ENCODE results near the gene TMEM203.
A peak's percentile ranks its signal among the peaks of the same experiment; 100 is the strongest.

The TMEM203 gene

DNA sequence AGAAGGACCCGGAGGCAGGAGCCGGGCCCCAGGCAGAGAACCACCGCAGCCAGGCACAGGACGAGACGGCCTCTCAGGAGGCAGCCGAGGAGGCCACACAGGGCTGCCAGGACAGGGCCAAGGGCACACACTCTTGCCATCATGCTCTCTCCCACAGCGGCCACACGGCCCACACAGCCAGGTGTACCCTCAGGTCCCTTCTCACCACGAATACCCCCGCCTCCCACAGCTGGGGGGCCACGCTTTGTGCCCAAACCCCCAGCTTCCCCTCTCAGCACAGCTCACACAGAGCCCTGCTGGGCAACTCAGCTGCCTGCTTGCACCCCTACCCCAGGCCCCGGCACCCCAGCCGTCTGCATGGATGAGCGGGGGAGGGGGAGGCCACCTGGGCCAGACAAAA lies 11.7 kb downstream of the TMEM203 start:
- DNase-seq, result no peak

DNA sequence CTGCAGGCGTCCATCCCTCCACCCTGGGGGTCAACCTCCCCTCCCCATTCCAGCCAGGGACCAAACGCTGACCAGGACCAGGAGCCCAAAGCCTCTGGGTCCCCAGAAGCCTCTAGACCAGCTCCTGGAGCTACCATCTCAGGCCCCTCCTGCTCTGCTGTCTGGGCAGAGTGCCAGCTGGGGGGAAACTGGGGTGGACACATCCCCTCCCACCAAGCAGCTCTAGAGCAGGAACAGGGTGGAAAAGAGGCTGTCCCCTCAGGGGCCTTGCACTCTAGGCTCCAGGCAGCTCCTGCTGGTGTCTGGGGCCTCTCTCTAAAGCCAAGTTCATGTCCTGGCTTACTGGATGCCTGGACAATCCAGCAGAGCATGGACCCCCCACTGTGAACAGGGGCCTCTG lies 12.6 kb downstream of the TMEM203 start:
- no peak for DNase-seq

DNA sequence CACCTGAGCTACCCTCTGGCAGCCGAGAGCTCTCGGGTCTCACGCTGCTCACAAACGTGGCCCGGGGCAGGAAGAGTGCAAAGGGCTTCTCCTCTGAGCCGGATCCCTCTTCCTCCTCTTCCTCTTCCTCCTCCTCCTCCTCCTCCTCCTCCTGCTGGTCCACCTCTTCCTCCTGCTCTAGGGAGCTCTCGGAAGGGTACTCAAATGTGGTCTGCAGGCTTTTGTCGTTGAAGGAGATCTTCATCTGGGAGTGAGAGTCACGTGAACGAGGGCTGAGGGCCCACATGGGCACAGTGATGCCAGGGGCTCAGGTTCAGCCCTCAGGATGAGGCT lies 13.0 kb downstream of the TMEM203 start:
- DNase-seq, result no peak

DNA sequence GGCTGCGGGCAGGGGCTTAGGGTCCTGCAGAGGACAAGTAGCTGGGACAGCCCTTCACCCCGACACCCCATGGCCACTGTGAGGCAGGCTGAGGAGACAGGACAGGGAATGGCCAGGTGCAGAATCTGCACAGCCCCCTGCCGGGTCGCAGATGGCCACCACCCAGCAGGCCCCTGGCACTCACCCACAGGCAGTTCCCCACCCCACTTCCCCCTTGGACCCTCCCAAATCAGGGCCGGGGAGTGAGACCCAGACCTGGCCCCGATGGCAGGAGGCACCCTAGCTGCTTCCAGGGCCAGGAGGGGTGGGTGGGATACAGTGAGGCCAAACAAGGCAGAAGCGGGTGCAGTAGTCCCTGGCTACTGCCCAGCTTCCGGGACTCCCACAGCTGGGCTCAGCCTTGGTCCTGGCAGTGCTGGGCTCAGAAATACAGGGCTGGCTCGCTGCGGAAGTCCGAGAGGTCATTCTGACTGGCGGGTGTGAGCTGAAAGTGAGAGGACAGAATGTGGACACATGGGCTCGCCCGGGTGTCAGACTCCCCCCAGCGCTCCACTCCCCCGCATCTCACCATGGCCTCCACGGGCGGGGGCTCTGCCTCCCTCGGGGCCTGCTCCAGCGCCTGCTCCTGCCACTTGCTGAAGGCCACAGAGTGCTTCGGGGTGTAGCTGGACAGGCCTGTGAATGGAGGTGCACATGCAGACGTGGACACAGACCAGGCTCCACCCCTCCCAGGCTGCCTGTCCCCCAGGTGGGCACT lies 13.6 kb downstream of the TMEM203 start:
- no peak for DNase-seq

DNA sequence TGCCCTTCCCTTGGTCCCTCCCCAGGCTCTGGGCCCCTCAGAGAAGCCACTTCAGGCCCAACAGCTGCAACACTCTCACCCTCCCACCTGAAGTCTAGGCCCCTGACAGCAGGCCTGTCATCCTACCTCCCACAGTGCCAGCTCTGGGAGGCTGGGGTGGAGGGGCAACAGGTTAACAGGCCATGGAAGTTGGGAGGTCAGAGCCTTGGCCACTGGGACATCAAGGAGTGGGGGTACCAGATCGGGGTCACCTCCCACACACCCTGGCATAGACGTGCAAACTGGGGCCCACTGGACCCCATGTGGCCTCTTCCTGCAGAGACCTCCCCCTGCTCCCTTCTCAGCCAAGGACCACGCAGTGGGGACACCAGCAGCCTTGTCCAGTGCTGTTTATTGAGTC lies 14.2 kb downstream of the TMEM203 start:
- no peak for DNase-seq

DNA sequence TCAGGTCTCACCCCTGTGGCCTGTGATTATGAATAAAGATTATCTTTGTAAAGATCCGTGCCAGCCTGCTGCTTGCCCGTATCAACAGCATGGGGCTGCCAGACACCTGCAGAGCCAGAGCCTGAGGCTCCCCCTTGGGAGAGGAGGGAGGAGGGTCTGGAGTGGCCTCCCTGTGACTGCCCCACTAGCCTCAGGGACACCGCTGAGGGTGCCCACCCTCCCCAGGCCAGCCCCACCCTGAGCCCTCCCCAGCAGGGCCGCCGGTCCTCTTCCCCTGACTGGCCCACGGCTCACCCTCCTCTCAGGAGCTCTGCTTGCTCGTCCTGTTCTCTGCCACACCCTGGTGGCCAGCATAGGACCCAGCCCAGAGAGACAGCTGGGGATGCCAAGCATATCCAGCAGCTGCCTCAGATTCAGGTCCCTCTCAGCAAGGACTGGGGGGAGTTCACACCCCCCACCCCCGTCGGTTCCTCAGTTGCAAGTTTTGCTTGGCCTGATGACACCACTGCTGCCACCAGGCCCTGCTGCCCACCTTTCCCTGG lies 15.1 kb downstream of the TMEM203 start:
- no peak for DNase-seq

DNA sequence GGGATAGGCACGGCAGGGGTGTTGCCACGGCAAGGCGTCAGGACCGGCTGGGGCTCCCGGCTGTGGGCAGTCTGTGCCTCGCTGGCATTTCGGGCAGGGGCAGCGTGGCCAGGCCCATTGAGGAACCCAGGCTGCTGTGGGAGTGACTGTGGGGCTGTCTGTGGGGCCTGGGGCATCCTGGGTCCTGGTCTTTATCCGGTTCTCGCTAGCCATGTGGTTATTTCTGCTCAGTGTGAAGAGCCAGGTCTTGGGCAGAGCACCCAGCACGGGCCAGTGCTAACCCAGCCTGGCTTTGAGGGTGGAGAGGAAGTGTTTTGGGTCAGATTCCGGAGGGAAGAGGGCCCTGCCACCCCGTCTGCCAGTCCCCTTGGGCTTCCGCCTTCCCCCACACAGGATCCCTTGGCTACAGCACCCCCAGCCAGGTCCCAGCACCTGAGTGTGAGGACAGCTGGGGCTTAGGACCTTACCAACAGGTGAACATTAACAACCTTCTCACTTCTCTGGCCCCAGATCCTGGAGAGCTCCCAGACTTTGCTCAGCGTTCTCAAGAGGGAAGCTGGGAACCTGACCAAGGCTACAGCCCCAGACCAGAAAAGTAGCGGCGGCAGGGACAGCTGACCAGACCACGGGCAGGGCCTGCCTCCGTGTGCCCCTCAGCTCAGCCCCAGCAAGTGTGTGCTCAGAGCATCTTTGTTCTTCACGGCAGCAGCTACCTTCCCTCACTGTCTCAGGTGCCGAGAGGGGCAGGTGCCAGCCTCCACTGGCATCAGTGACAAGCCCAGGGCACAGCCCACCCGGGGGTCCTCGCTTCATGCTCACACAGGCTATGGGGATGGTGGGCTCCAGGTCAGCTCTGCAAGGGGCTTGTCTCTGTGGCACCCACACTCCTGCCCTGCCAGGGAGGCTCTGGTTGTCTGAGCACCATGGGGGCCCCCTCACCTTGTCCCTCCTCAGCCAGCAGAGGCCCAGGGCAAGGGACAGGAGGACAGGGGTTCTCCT lies 15.9 kb downstream of the TMEM203 start:
- no peak for DNase-seq

DNA sequence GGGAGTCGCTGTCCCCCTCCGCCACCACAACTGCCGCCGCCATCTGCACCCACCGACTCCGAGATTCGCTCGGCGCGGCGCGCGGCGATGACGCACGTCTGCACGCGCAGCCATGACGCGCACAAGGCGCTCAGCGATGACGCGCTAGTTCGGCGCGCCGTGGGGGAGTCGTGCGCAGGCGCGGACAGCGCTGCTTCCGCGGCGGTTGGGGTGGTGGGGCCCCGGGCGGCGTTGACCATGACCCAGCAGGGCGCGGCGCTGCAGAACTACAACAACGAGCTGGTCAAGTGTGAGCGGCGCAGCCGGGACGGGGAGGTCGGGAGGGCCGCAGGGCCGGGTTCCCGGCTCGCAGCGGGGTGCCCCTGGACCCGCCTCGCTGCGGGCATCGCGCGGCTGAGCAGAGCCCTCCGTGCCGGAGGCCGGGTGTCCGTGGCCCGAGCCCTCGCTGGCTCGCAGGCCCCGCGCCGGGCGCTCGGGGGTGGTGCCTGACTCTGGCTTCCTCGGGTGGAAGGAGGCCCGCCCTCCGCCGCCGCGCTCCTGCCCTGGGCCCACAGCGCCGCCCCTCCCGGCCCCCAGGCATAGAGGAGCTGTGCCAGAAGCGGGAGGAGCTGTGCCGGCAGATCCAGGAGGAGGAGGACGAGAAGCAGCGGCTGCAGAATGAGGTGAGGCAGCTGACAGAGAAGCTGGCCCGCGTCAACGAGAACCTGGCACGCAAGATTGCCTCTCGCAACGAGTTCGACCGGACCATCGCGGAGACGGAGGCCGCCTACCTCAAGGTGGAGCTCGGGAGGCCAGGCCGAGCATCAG lies 16.8 kb downstream of the TMEM203 start, which contains the start of the genes ANAPC2 and SSNA1:
TSS of gene ANAPC2 (minus strand) at position 71 of the 807 bp plus-strand sequence. CDS start at position 43, 28 bp downstream.
TSS of gene SSNA1 (plus strand) at position 187 of the 807 bp plus-strand sequence. CDS start at position 238, 51 bp downstream.
- DNase-seq, result peak; percentile 96

DNA sequence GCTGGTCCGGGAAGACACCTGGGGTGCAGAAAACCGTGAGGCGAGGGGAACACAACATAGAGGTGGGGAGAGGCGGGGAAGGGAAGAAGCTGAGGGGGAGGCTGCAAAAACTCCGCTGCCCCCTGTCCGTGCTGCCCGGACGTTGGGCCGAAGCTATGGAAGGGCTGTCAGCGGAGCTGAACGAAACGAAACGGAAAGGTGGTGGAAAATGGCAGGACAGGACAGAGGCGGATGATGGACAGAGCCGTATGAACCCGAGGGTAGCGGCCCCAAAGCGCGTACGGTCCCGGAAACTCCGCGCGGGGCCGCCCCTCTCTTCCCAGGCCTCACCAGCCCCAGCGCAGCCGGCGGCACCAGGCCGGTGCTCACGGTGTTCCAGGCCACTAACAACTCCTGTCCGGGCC lies 17.4 kb downstream of the TMEM203 start:
- DNase-seq, result no peak

DNA sequence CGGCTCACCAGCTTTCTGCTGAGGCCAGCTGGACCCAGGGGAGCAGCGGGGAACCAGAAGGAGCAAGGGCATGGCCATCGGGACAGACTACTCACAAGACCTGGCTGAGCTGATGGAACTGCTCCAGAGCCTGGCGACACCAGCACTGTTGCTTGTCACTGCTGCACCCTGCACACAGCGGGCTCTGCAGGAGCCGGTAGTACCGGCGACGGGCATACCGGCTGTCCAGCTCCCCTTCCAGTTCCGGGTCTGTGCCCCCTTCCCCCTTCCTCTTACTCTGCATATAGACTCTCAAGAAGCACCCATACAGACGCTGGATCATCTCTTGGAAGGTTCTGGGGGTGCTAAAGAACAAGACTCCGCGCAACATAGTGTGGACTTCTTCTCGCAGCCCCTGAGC lies 18.1 kb downstream of the TMEM203 start:
- no peak for DNase-seq

DNA sequence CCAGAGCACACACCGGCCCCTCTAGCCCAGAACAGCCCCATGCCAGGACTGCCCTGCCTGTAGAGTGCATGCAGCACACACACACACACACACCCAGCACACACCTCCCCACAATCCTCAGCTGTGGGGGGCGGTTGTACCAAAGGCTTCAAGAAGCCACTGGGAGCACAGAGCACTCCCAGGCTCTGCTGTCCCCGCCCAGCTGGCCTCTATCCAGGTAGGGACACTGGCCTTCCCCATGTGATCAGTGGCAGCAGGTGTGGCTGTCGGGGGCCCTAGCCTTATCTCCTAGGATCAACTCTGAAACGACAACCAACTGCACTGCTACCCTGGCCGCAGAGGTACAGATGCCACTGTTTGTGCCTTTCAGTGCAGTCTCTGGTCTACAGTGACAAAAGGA lies 19.1 kb downstream of the TMEM203 start:
- no peak for DNase-seq

DNA sequence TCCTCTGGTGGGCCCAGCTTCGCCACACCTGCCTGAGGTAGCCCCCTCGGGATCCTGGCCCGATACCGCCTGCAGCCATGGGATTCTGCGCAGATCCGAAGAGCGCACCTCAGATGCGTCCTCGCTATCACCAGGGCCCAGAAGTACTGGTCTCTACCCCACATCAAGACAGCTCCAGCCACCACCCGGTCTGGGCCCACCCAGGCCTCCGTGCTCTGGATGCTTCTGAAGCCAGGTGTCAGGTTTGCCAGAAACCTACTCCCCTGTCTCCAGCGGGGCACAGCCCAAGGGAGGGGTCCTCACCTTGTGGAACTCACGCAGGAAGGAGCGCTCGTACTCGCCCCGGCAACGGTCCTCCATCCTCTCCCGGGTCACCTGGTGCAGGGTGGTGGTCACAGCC lies 19.5 kb downstream of the TMEM203 start:
- DNase-seq, result no peak

DNA sequence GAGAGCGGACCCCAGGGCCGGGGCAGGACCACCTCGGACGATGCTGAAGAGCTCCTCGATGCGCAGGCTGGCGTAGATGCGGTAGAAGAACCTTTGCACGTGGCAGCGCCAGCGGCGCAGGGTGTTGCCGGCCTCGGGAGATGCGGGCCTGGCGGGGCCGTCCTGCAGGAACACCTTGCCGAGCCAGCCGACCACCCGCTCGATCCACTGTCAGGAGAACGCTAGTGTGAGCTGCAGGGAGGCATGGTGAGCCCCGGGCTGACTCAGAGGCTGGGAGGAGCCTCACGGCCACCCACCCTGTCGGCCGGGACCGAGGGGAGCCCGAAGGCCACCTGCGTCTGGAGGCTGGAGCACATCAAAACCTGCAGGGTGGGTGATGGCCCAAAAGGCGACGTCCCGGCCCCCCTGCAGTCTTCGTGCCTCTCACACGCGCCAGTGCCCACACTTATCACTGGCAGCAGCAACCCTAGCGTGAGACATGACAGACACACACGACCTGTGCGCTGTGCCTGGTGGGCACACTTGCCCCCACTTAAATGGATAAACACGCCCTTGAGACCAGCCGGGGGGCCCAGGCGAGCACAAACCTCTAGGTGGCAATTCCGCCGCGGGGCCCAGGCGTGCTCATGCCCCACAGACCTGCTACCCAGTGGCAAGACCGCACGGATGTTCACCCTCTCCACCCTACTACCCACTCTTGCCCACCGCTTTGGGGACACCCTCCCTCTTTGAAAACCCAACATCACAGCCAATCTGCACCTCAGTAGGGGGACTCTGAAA lies 20.4 kb downstream of the TMEM203 start:
- DNase-seq, result no peak

DNA sequence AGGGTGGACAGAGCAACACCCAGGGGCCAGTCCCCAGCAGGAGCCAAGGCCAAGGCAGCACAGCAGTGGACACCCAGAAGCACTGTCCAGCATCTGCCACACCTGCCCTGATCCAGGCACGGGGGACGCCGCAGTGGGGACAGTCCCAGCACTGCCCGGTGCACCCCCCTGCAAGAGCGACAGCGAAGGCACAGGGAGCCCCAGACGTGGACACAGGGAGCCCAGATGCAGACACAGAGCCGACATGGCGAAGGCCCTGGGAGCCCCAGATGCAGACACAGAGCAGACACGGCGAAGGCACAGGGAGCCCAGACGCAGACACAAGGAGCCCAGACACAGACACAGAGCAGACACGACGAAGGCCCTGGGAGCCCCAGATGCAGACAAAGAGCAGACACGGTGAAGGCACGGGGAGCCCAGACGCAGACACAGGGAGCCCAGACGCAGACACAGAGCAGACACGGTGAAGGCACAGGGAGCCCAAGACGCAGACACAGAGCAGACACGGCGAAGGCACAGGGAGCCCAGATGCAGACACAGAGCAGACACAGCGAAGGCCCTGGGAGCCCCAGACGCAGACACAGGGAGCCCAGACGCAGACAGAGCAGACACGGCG lies 21.4 kb downstream of the TMEM203 start:
- no peak for DNase-seq

DNA sequence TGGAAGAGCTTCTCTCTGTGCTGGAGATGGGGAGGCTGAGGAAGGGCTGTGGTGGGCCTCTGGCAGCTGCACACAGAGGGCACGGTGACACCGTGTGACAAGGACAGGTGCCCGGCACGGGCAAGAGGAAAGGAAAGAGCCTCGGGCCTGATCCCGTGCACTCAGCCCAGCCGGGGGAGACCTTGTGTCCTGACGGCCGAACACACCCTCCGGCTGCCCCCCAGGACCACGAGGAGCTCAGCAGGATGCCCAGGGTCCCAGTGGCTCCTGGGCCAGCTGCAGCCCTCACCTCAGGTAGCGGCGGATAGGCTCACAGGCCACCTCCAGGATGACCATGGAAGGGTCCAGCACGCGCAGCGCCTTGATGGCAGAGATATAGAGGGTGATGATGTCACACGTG lies 22.6 kb downstream of the TMEM203 start:
- no peak for DNase-seq

DNA sequence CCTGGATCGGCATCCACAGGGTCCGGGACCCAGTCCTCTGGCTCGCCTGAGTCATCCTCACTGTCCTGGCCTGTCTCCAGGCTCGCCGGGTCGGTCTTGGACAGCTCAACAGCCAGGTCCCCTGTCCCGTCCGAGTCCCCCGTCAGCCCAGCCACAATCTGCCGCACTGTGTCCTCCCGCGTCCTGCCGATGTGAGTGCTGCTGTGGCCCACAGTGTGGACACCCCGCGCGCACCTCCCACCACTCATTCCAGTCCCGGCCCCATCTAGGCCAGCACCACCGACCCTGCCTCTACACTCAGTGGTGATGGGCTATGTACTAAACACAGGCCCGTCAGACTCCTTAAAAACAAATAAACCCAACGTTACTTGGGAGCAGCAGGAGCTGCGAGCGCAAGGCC lies 23.8 kb downstream of the TMEM203 start:
- DNase-seq, result no peak

DNA sequence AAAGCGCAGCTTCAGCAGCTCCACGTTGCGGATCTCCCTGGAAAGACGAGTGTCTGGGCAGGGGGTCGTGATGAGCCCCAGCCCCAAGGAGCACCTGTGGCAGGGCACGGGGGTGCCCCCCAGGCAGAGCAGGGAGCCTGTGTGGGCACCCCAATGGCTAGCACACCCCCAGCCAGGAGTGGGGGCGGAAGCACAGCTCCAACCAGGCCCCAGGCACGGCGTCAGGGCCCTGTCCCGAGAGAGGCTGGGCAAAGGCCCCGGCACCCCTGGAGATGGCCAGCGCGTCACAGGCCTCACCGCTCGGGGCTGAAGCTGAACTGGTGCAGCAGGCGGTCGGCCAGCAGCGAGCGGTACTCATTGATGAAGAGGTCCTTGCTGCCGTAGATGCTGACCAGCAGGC lies 25.0 kb downstream of the TMEM203 start:
- no peak for DNase-seq

DNA sequence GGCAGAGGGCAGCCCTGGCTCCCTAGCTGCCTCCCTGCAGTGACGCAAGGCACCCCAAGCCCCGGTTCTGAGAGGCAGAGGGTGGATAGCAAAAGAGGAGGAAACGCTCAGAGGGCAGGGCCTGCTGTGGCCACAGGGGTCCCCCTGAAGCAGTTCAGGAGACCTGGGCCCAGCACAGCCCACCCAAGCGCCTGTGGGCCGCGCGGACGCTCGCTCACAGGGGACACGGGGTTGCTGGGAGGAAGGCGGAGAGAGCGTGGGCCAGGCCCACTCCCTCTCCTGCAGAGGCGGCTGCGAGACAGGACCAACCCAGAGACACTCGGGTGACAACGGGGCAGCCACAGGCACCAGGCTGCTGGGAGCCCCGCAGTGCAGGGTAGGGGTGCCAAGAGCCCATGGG lies 25.7 kb downstream of the TMEM203 start:
- DNase-seq, result no peak

DNA sequence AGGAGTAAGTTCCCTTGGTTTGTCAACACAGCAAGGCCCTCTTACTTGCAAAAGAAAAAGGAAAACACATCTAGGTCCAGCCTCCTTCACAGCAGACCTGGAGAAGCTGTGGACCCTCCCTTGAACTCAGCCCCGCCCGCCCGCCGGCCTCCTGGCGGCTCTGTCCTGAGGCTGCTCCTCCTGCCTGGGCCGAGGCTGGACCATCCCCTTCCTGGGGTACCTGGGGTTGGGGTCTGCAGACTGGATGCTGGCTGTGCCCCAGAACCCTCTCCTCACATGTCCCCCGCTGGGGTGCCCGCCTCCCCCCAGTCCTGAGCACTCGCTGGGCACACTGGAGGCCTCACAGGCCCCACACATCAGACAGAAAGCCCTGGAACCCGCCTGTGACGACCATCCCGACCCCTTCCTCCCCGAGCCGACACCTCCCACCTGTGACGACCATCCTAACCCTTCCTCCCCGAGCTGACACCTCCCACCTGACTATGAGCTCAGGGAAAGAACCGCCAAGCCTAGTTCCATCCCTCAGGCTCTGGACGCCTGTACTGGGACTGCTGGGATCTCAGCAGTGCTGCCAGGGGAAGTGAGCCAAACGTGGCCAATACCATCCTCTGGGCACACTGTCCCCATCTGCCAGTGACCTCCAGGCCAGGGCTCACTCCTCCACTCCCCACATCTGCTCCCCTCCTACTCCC lies 26.4 kb downstream of the TMEM203 start:
- no peak for DNase-seq

DNA sequence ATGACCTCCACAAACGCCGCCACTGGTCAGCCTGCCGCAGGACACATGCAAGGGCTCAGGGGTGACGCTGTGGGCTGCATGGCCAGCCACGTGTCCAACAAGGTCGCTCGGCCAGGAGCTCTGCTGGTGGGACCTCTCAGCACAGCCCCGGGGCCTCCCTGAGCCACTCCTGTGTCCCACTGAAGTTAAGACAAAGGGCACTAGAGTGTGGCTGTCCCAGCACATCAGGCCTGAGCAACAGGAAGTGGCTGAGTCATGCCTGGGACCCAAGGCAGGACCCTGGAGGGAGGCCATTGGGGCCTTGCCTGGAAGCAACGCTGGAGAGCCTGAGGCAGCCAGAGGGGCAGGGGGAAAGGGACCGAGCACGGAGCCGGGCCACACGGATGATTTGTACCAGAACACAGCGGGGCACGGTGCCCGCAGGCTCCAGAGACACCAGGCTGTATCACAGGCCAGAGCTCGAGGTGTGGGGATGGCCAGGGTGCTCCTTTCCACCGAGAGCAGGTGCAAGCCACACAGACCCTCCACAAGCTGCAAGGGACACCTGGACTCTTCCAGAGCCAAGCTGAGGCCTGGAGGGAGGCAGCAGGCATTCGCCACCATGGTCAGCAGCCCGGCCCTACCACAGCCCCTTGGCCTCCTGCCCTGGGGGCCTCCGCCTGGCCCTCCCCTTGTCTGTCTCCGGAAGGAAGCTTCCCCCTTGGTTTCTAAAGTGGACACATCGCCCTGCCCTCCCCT lies 27.1 kb downstream of the TMEM203 start:
- no peak for DNase-seq

Measured in activated CD4-positive, alpha-beta T cell treated with anti-CD3 and anti-CD28 coated beads, Interleukin-10, Interleukin-2, amounts not matched to agents 100 ng/mL and 50 ng/mL, durations not matched to agents 16 hours and 8 hours (primary cell).